KMS-11 (cell line): ENCODE data around the gene NPTX2.

Source experiments
- H2AFZ ChIP-seq: fragments of 200-600 bp; sonication (generic); 2 replicates; pipeline ENCODE4 v1.6.1; 2016; ENCODE audit warnings: antibody characterized with exemption, mixed run types, low read depth
- H3K27ac ChIP-seq: fragments of 200-600 bp; sonication (generic); 2 replicates; pipeline ENCODE4 v1.6.1; 2016; ENCODE audit warnings: mild to moderate bottlenecking, mixed run types
- H3K27me3 ChIP-seq: fragments of 200-600 bp; sonication (generic); 2 replicates; pipeline ENCODE4 v1.6.1; 2017; ENCODE audit warnings: mild to moderate bottlenecking, low read depth, mixed run types, moderate library complexity; ENCODE audit not compliant: insufficient read depth
- H3K36me3 ChIP-seq: fragments of 200-600 bp; sonication (generic); 2 replicates; pipeline ENCODE4 v1.6.1; 2017; ENCODE audit warnings: mild to moderate bottlenecking, mixed run types; ENCODE audit not compliant: insufficient read depth
- H3K4me1 ChIP-seq: fragments of 200-600 bp; sonication (generic); 2 replicates; pipeline ENCODE4 v1.6.1; 2016; ENCODE audit warnings: mild to moderate bottlenecking, low read depth, mixed run types; ENCODE audit not compliant: poor library complexity, severe bottlenecking
- H3K4me2 ChIP-seq: fragments of 200-600 bp; sonication (generic); 2 replicates; pipeline ENCODE4 v1.7.0; 2016; ENCODE audit warnings: mild to moderate bottlenecking, mixed run types
- H3K4me3 ChIP-seq: fragments of 200-600 bp; sonication (generic); IDR thresholded peaks from 2 replicates; pipeline ENCODE4 v1.6.1; 2017; ENCODE audit warnings: low read depth, low read length, mixed read lengths; ENCODE audit not compliant: insufficient read depth
- H3K79me2 ChIP-seq: fragments of 200-600 bp; sonication (generic); 2 replicates; pipeline ENCODE4 v1.6.1; 2016; ENCODE audit warnings: low read depth, mixed run types; ENCODE audit not compliant: insufficient read depth
- H3K9ac ChIP-seq: fragments of 200-600 bp; sonication (generic); 2 replicates; pipeline ENCODE4 v1.6.1; 2016; ENCODE audit warnings: mild to moderate bottlenecking, mixed run types
- H4K20me1 ChIP-seq: fragments of 200-600 bp; sonication (generic); 2 replicates; pipeline ENCODE4 v1.6.1; 2016; ENCODE audit warnings: mild to moderate bottlenecking, mixed run types; ENCODE audit not compliant: insufficient read depth
- TF ChIP-seq, protein P1 (sequence below): fragments of 200-600 bp; sonication (generic); conservative IDR thresholded peaks from 2 replicates; pipeline ENCODE4 v1.6.1; 2017; ENCODE audit warnings: low read depth, mild to moderate bottlenecking, antibody characterized with exemption, low read length, moderate library complexity, mixed read lengths

Gene NPTX2

DNA sequence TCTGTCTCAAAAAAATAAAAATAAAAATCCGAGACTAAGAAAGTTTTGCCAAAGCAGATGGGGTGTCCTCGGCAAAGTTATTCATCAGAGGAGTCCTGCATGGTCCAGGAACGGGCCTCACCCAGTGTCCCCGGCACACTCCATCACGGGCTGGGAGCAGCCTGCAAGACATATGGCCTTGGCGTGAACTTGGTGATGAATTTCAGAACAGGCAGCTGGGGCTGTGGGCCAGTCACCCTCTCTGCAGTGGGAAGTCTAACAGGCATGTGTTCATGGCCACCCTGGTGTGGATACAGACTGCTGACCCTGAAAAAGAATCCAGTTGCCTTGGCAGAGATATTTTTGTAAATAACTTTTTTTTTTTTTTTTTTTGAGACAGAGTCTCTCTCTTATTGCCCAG, 34.7 kb downstream of the NPTX2 start:
- Histone ChIP-seq H3K27me3 (no peaks in the 10 kb centered on the region), H3K4me3 (no peak overlapping the region), H3K27ac (no peak overlapping the region), H3K9ac (no peak overlapping the region), H3K36me3 (no peaks in the 10 kb centered on the region), H2AFZ (no peak overlapping the region), H4K20me1 (no peaks in the 10 kb centered on the region), H3K4me2 (no peak overlapping the region), H3K79me2 (no peaks in the 10 kb centered on the region), H3K4me1 (no peaks in the 10 kb centered on the region)
- TF ChIP-seq, protein P1, sequence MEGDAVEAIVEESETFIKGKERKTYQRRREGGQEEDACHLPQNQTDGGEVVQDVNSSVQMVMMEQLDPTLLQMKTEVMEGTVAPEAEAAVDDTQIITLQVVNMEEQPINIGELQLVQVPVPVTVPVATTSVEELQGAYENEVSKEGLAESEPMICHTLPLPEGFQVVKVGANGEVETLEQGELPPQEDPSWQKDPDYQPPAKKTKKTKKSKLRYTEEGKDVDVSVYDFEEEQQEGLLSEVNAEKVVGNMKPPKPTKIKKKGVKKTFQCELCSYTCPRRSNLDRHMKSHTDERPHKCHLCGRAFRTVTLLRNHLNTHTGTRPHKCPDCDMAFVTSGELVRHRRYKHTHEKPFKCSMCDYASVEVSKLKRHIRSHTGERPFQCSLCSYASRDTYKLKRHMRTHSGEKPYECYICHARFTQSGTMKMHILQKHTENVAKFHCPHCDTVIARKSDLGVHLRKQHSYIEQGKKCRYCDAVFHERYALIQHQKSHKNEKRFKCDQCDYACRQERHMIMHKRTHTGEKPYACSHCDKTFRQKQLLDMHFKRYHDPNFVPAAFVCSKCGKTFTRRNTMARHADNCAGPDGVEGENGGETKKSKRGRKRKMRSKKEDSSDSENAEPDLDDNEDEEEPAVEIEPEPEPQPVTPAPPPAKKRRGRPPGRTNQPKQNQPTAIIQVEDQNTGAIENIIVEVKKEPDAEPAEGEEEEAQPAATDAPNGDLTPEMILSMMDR, result no peak

DNA sequence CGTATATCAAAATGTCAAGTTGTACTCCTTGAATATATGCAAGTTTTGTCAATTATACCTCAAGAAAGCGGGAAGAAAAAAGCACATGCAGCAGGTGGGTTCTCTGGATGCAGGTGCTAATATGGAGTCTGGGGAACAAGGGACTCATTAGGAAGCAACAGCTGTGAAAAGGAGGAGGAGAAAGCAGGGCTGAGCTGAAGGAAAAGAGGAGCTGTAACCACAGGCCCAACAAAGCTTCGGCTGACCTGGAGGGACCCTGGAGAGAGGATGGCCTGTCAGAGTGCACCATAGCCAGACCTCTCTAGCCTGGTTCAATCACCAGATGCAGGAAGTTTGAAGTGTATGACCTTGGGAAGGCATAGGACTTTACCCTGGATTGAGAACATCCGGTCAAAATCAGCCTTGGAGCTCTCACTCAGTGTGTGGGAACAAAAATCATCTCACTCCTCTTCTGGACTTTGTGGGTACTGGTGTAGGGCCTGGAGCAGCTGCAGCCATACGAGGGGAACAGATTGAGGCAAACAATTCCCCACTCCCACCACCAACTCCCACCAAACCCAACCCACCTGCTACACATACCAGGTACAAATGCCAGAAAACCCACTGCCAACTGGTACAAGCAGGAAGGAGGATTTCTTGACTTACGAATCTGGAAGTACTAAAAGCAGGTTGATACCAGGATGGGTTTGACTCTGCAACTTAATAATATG, 36.7 kb downstream of the NPTX2 start:
- no peaks in the 10 kb centered on the region for H4K20me1 ChIP-seq
- TF ChIP-seq, protein P1, result no peak
- H3K4me1 ChIP-seq, result no peaks in the 10 kb centered on the region
- no peaks in the 10 kb centered on the region for H3K27me3 ChIP-seq
- H3K79me2 ChIP-seq, result no peaks in the 10 kb centered on the region
- no peak overlapping the region for H3K9ac ChIP-seq
- no peak overlapping the region for H3K4me3 ChIP-seq
- H3K36me3 ChIP-seq, result no peaks in the 10 kb centered on the region
- H3K27ac ChIP-seq, result no peak overlapping the region
- no peak overlapping the region for H2AFZ ChIP-seq
- H3K4me2 ChIP-seq, result no peak overlapping the region

DNA sequence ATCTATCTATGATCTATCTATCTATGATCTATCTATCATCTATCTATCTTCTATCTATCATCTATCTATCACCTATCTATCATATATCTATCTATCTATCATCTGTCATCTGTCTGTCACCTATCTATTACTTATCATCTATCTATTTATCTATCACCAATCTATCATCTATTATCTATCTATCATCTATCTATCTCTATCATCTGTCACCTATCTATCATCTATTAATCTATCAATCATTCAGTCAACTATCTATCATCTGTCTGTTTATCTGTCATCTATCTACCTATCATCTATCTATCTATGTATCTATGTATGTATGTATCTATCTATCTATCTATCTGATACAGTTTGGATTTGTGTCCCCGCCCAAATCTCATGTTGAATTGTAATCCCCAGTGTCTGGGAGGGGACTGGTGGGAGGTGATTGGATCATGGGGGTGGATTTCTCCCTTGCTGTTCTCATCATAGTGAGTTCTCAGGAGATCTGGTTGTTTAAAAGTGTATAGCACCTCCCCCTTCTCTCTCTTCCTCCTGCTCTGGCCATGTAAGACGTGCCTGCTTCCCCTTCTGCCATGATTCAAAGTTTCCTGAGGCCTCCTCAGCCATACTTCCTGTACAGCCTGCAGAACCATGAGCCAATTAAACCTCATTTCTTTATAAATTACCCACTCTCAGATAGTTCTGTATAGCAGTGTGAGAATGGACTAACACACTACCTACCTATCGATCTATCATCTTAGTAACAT, 37.6 kb downstream of the NPTX2 start:
- no peaks in the 10 kb centered on the region for H4K20me1 ChIP-seq
- no peak overlapping the region for H3K4me3 ChIP-seq
- H2AFZ ChIP-seq, result no peak overlapping the region
- H3K9ac ChIP-seq, result no peak overlapping the region
- H3K4me1 ChIP-seq, result no peaks in the 10 kb centered on the region
- no peaks in the 10 kb centered on the region for H3K79me2 ChIP-seq
- H3K4me2 ChIP-seq, result no peak overlapping the region
- no peaks in the 10 kb centered on the region for H3K36me3 ChIP-seq
- TF ChIP-seq, protein P1, result no peak
- no peak overlapping the region for H3K27ac ChIP-seq
- no peaks in the 10 kb centered on the region for H3K27me3 ChIP-seq

DNA sequence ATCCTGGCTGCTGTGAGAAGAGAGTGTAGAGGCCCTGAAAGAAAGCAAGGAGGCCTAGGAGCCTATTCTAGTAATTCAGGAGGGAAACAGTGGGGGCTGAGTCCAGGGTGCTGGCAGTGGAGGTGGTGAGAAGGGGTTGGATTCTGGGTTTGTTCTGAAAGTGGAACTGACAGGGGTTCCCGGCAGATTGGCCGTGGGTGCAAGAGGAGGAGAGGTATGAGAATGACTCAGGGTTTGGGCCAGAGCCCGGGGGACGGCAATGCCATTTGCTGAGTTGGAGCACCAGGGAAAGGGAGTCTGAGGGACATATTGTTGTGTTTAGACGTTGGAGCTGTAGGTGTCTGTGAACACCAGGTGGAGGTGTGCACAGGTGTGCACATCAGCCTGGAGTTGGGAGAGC, 38.5 kb downstream of the NPTX2 start:
- Histone ChIP-seq H3K36me3 (no peaks in the 10 kb centered on the region), H4K20me1 (no peaks in the 10 kb centered on the region), H3K4me1 (no peaks in the 10 kb centered on the region), H3K4me3 (no peak overlapping the region), H2AFZ (no peak overlapping the region), H3K79me2 (no peaks in the 10 kb centered on the region), H3K4me2 (no peak overlapping the region), H3K27me3 (no peaks in the 10 kb centered on the region), H3K9ac (no peak overlapping the region), H3K27ac (no peak overlapping the region)
- TF ChIP-seq, protein P1, result no peak
